Measurements from ENCODE around the gene SGTB. TPM values are rescaled to one million over a fixed set of nuclear protein-coding genes. Genes with fewer than 3 reads are reported as not detected.
A peak's percentile ranks its signal among the peaks of the same experiment; 100 is the strongest.

SGTB gene
- total RNA-seq: 10 to 100 TPM; 17.0 to 18.5 TPM

GRCh38 chr5:65721720-65722574, at the start of gene SGTB, which contains the start of gene NLN:
TSS of gene SGTB (minus strand) at chr5:65722109. CDS start at chr5:65720807, 1,302 bp downstream.
TSS of gene NLN (plus strand) at chr5:65722205. CDS start at chr5:65722374, 169 bp downstream.
- H3K27me3 Mint-ChIP-seq: no peaks in the 10 kb centered on the region
- peak within 1 kb of the TSS; percentile 86 for H3K4me3 Mint-ChIP-seq
- H3K36me3 Mint-ChIP-seq (ENCODE audit: low read depth): peaks cover 9% of the 10 kb centered on the region
- ChIA-PET POLR2A (interaction anchor here (0.6 to 2.4 kb wide), 4 partner anchors 90 to 330 kb away, joined by 3 to 9 read pairs (median 6); partner anchors contain the start of genes ERBIN and TRIM23), CTCF (no interaction called here)
- peak; percentile 84 for DNase-seq
- ATAC-seq: peak; percentile 96
- no peak for TF ChIP-seq CTCF (IDR thresholded peaks at IDR 0.05)
- H3K27ac Mint-ChIP-seq: peak within 1 kb of the TSS; percentile 93
- H3K9me3 Mint-ChIP-seq: no peaks in the 10 kb centered on the region
- H3K4me1 Mint-ChIP-seq (ENCODE audit: low read depth): peaks cover 13% of the 10 kb centered on the region
- intact Hi-C loops (cut with micrococcal nuclease): loop anchor here (5.0 kb wide), 1 partner anchor 205 kb away; the partner anchor contains the start of gene ERBIN

- intact Hi-C loops (cut with micrococcal nuclease): no loop called here
- ChIA-PET POLR2A (no interaction called here), CTCF (interaction anchor here (0.6 kb wide), 1 partner anchor 193 kb away, joined by 3 read pairs; no protein-coding TSS in a partner anchor)
- H3K4me1 Mint-ChIP-seq (ENCODE audit: low read depth): peaks cover 18% of the 10 kb centered on the region
- no peak overlapping the region for H3K4me3 Mint-ChIP-seq
- no peaks in the 10 kb centered on the region for H3K27me3 Mint-ChIP-seq
- no peak overlapping the region for H3K27ac Mint-ChIP-seq
- peaks cover 19% of the 10 kb centered on the region for H3K36me3 Mint-ChIP-seq (ENCODE audit: low read depth)
- no peak for TF ChIP-seq CTCF (IDR thresholded peaks at IDR 0.05)
- peaks cover 2% of the 10 kb centered on the region for H3K9me3 Mint-ChIP-seq
- no peak for DNase-seq
- no peak for ATAC-seq
Observed at GRCh38 chr5:65771266-65771665, 49.4 kb upstream of the SGTB start.

- no peaks in the 10 kb centered on the region for H3K27me3 Mint-ChIP-seq
- peak; percentile 40 for ATAC-seq
- intact Hi-C loops (cut with micrococcal nuclease): no loop called here
- ChIA-PET POLR2A (interaction anchor here (0.8 kb wide), 1 partner anchor 127 kb away, joined by 3 read pairs; no protein-coding TSS in a partner anchor), CTCF (no interaction called here)
- H3K27ac Mint-ChIP-seq: no peak overlapping the region
- no peak for TF ChIP-seq CTCF (IDR thresholded peaks at IDR 0.05)
- H3K4me3 Mint-ChIP-seq: no peak overlapping the region
- H3K9me3 Mint-ChIP-seq: peaks cover 2% of the 10 kb centered on the region
- H3K4me1 Mint-ChIP-seq (ENCODE audit: low read depth): peaks cover 17% of the 10 kb centered on the region
- DNase-seq: no peak
- H3K36me3 Mint-ChIP-seq (ENCODE audit: low read depth): peaks cover 24% of the 10 kb centered on the region
Observed at GRCh38 chr5:65769539-65769938, 47.6 kb upstream of the SGTB start.

GRCh38 chr5:65768723-65769346, 46.9 kb upstream of the SGTB start:
- no peak for TF ChIP-seq CTCF (IDR thresholded peaks at IDR 0.05)
- ChIA-PET POLR2A (interaction anchor here (0.8 kb wide), 1 partner anchor 127 kb away, joined by 3 read pairs; no protein-coding TSS in a partner anchor), CTCF (no interaction called here)
- intact Hi-C loops (cut with micrococcal nuclease): no loop called here
- Mint-ChIP-seq H3K36me3 (ENCODE audit: low read depth) (peaks cover 24% of the 10 kb centered on the region), H3K4me1 (ENCODE audit: low read depth) (peaks cover 10% of the 10 kb centered on the region), H3K4me3 (no peak overlapping the region), H3K9me3 (peaks cover 2% of the 10 kb centered on the region), H3K27me3 (no peaks in the 10 kb centered on the region), H3K27ac (no peak overlapping the region)
- DNase-seq (no peak), ATAC-seq (no peak)

Data from activated CD8-positive, alpha-beta T cell treated with anti-CD3 and anti-CD28 coated beads for 36 hours (primary cell).